ENCODE data around the gene CDKN1C. TPM values are rescaled to one million over a fixed set of nuclear protein-coding genes. Genes with fewer than 3 reads are reported as not detected.

CDKN1C gene
- total RNA-seq, 4 donors from 2014 or later = 14.3 to 50.9 (median 37.3) TPM

- Histone ChIP-seq H3K9me3 (no peaks in the 10 kb centered on the region), H3K36me3 (no peaks in the 10 kb centered on the region), H3K27me3 (no peaks in the 10 kb centered on the region), H3K4me3 (no peak overlapping the region), H3K27ac (no peak overlapping the region), H3K4me1 (peaks cover 11% of the 10 kb centered on the region)
- 100% methylated on average over 1 of the region's 13 CpGs for WGBS
- no peak for DNase-seq (ENCODE audit: low spot score in 2 of 2)
- TF ChIP-seq EP300 (IDR thresholded peaks at IDR 0.05) (no peak), POLR2A (IDR thresholded peaks at IDR 0.05) (no peak), POLR2AphosphoS5 (IDR thresholded peaks at IDR 0.05) (no peak), CTCF (IDR thresholded peaks at IDR 0.05) (no peak)
Observed at GRCh38 chr11:2919837-2920236, 34.3 kb upstream of the CDKN1C start.

GRCh38 chr11:2919188-2919587 is 33.6 kb upstream of the CDKN1C start:
- DNase-seq (ENCODE audit: low spot score in 2 of 2) = no peak
- Histone ChIP-seq H3K4me1 (peaks cover 12% of the 10 kb centered on the region), H3K4me3 (no peak overlapping the region), H3K9me3 (no peaks in the 10 kb centered on the region), H3K27ac (no peak overlapping the region), H3K36me3 (no peaks in the 10 kb centered on the region), H3K27me3 (no peaks in the 10 kb centered on the region)
- WGBS = 95% methylated on average over 4 of the region's 9 CpGs
- TF ChIP-seq EP300 (IDR thresholded peaks at IDR 0.05) (no peak), POLR2A (IDR thresholded peaks at IDR 0.05) (no peak), CTCF (IDR thresholded peaks at IDR 0.05) (no peak), POLR2AphosphoS5 (IDR thresholded peaks at IDR 0.05) (no peak)

- no peaks in the 10 kb centered on the region for H3K36me3 ChIP-seq
- no peak overlapping the region for H3K4me3 ChIP-seq
- no peaks in the 10 kb centered on the region for H3K9me3 ChIP-seq
- H3K4me1 ChIP-seq = peaks cover 17% of the 10 kb centered on the region
- no peak for DNase-seq (ENCODE audit: low spot score in 2 of 2)
- H3K27ac ChIP-seq = no peak overlapping the region
- no CpG with 5 or more reads among the region's 25 CpGs for WGBS
- no peaks in the 10 kb centered on the region for H3K27me3 ChIP-seq
- TF ChIP-seq POLR2A (IDR thresholded peaks at IDR 0.05) (no peak), EP300 (IDR thresholded peaks at IDR 0.05) (no peak), CTCF (IDR thresholded peaks at IDR 0.05) (no peak), POLR2AphosphoS5 (IDR thresholded peaks at IDR 0.05) (no peak)
Observed at GRCh38 chr11:2917842-2918490, 32.4 kb upstream of the CDKN1C start.

- Histone ChIP-seq H3K4me3 (no peak overlapping the region), H3K36me3 (no peaks in the 10 kb centered on the region), H3K9me3 (no peaks in the 10 kb centered on the region), H3K27me3 (no peaks in the 10 kb centered on the region), H3K27ac (no peak overlapping the region), H3K4me1 (peaks cover 26% of the 10 kb centered on the region)
- TF ChIP-seq EP300 (IDR thresholded peaks at IDR 0.05) = no peak
- TF ChIP-seq CTCF (IDR thresholded peaks at IDR 0.05) = no peak
- no peak for TF ChIP-seq POLR2AphosphoS5 (IDR thresholded peaks at IDR 0.05)
- TF ChIP-seq POLR2A (IDR thresholded peaks at IDR 0.05) = no peak
- no peak for DNase-seq (ENCODE audit: low spot score in 2 of 2)
- 91% methylated on average over 15 of the region's 16 CpGs for WGBS
Observed at GRCh38 chr11:2916892-2917645, 31.5 kb upstream of the CDKN1C start.

GRCh38 chr11:2916114-2916891 is 30.7 kb upstream of the CDKN1C start:
- 91% methylated on average over 5 of the region's 20 CpGs for WGBS
- H3K27ac ChIP-seq = no peak overlapping the region
- no peaks in the 10 kb centered on the region for H3K27me3 ChIP-seq
- H3K36me3 ChIP-seq = no peaks in the 10 kb centered on the region
- DNase-seq (ENCODE audit: low spot score in 2 of 2) = no peak
- no peaks in the 10 kb centered on the region for H3K9me3 ChIP-seq
- H3K4me1 ChIP-seq = peaks cover 32% of the 10 kb centered on the region
- no peak overlapping the region for H3K4me3 ChIP-seq
- no peak for TF ChIP-seq POLR2AphosphoS5 (IDR thresholded peaks at IDR 0.05)
- TF ChIP-seq POLR2A (IDR thresholded peaks at IDR 0.05) = no peak
- TF ChIP-seq CTCF (IDR thresholded peaks at IDR 0.05) = no peak
- TF ChIP-seq EP300 (IDR thresholded peaks at IDR 0.05) = no peak
